K562 (cell line): Measurements from ENCODE around the gene ENO2. TPM values are rescaled to one million over a fixed set of nuclear protein-coding genes. Genes with fewer than 3 reads are reported as not detected.

ENCODE experiments used
- CREM ChIP-seq: IDR thresholded peaks from 2 replicates; pipeline ENCODE4 v1.6.1; 2014; ENCODE audit warnings: antibody characterized with exemption, low read depth
- DACH1 ChIP-seq: fragments of 450-650 bp; IDR thresholded peaks from 2 replicates; pipeline ENCODE4 v1.6.1; 2018; ENCODE audit not compliant: partially characterized antibody
- HMGN3 ChIP-seq: IDR thresholded peaks from 2 replicates; pipeline ENCODE4 v1.6.1; 2011; ENCODE audit warnings: borderline replicate concordance, low read depth, mild to moderate bottlenecking, mixed read lengths, low read length; ENCODE audit not compliant: insufficient read length; ENCODE audit errors: extremely low read depth
- HNRNPL ChIP-seq: fragments of 200-400 bp; formaldehyde crosslinking; IDR thresholded peaks from 2 replicates; pipeline ENCODE4 v1.6.1; 2017; ENCODE audit warnings: low read depth, mild to moderate bottlenecking, low read length
- MED1 ChIP-seq: sonication (generic); formaldehyde crosslinking; IDR thresholded peaks from 2 replicates; pipeline ENCODE4 v1.8.1; 2023; ENCODE audit warnings: missing genetic modification reagents, borderline replicate concordance
- POLR2H ChIP-seq: IDR thresholded peaks from 2 replicates; pipeline ENCODE4 v1.6.1; 2016; ENCODE audit warnings: missing genetic modification characterization, low read depth, mild to moderate bottlenecking, control low read depth, missing compliant biosample characterization, moderate library complexity
- SMARCC2 ChIP-seq: fragments of 450-650 bp; IDR thresholded peaks from 2 replicates; pipeline ENCODE4 v1.6.1; 2017; ENCODE audit warnings: antibody characterized with exemption, moderate library complexity, mild to moderate bottlenecking, low read depth
- STAT5A ChIP-seq: IDR thresholded peaks from 2 replicates; pipeline ENCODE4 v1.6.1; 2012; ENCODE audit warnings: low read length, inconsistent platforms, borderline replicate concordance
- TAF1 ChIP-seq: IDR thresholded peaks from 2 replicates; pipeline ENCODE4 v1.6.1; 2011; ENCODE audit warnings: mild to moderate bottlenecking, low read length, moderate library complexity; ENCODE audit not compliant: insufficient read depth, control insufficient read depth, severe bottlenecking; ENCODE audit errors: extremely low read depth
- ZNF232 ChIP-seq: sonication (generic); formaldehyde crosslinking; IDR thresholded peaks from 2 replicates; pipeline ENCODE4 v1.8.0; 2022; ENCODE audit warnings: mild to moderate bottlenecking, missing genetic modification reagents
- ZNF77 ChIP-seq: fragments of 250-450 bp; sonication (Bioruptor Pico); IDR thresholded peaks from 2 replicates; pipeline ENCODE4 v1.5.0; 2020
- polyA plus RNA-seq, 8 experiments: library from polyadenylated mRNA; depleted of rRNA in 4 of 8; stranded (reverse) in 5 of 8; unstranded in 3 of 8; fragments of >200 nt; fragmentation: Nextera tagmentation in 2 of 8; fragmentation: Illumina TruSeq in 1 of 8; extraction: Ambion mirVana in 2 of 8; extraction: Trizol in 1 of 8; gene quantifications; 2 replicates each; pipeline versions ENCODE4 v1.2.1 to v1.2.3, GENCODE V29; 2011 to 2014; ENCODE audit warnings: inconsistent platforms in 1 of 8, missing spikeins in 1 of 8
- total RNA-seq, 7 experiments: library from RNA; depleted of rRNA in 6 of 7; stranded (reverse); fragments of >200 nt in 6 of 7; fragmentation: Illumina TruSeq in 2 of 7; extraction: Trizol in 2 of 7; gene quantifications; 2 replicates each; pipeline versions ENCODE4 v1.2.1 to v1.2.3, GENCODE V29; 2011 to 2021; ENCODE audit warnings: low replicate concordance in 1 of 7
- TF ChIP-seq, protein P1 (sequence below): fragments of 150-350 bp; conservative IDR thresholded peaks from 2 replicates; pipeline ENCODE4 v1.6.1; 2014; ENCODE audit warnings: low read length
- TF ChIP-seq, protein P2 (sequence below): fragments of 250-450 bp; sonication (Bioruptor Pico); IDR thresholded peaks from 2 replicates; pipeline ENCODE4 v1.4.0; 2020; ENCODE audit warnings: mild to moderate bottlenecking, moderate library complexity, borderline replicate concordance
- TF ChIP-seq, protein P3 (sequence below): fragments of 450-650 bp; IDR thresholded peaks from 2 replicates; pipeline ENCODE4 v1.6.1; 2016; ENCODE audit warnings: mild to moderate bottlenecking
- TF ChIP-seq, protein P4 (sequence below): fragments of 450-650 bp; formaldehyde crosslinking; conservative IDR thresholded peaks from 2 replicates; pipeline ENCODE4 v1.4.0; 2022; ENCODE audit warnings: mild to moderate bottlenecking, missing genetic modification characterization
- TF ChIP-seq, protein P5 (sequence below): fragments of 450-650 bp; formaldehyde crosslinking; IDR thresholded peaks from 2 replicates; pipeline ENCODE4 v1.4.0; 2022; ENCODE audit warnings: missing genetic modification characterization

ENO2 gene
- total and polyA plus RNA-seq, 9 of the 15 experiments (the other 6 are each of a cell fraction or from before 2014, with no cell fraction given): 10.9 to 43.3 (median 21.0) TPM

DNA sequence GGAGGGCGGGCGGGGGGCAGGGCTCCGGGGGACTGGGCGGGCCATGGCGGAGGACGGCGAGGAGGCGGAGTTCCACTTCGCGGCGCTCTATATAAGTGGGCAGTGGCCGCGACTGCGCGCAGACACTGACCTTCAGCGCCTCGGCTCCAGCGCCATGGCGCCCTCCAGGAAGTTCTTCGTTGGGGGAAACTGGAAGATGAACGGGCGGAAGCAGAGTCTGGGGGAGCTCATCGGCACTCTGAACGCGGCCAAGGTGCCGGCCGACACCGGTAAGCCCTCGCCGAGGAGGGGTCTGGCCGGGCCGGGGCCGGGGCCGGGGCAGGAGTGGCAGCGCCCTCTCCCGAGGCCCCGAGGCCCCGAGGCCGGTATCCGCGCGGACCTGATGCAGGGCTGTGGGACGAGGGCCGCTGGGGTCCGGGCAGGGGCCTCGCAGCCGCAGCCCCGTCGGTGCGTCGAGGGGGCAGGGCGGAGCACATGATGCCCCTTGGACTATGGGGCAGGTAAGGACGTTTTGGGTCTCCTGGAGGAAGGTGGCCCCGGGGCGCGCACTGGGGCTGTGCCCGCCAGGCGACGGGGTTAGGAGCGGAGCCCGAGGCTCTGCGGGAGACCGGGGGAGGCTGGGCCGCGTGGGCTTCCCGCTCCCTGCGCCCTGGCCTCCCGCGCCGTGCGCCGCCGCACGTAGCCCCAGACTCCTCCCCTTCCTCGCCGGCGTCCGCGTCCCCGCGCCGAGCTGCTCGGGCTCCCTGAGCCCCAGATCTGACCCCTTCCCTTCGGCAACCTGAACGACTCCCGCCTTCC lies 46.8 kb upstream of the ENO2 start, which contains the start of gene TPI1 (continued):
- 0 out of 2 replicates have a peak, but pooled peaks have one; percentile 81 for TF ChIP-seq MED1 (CRISPR knock-in tag)
- TF ChIP-seq HMGN3: peak; percentile 30
- TF ChIP-seq CREM: peak; percentile 42; the same call in 1 of the 2 replicates
- peak; percentile 89 for TF ChIP-seq TAF1
- TF ChIP-seq STAT5A: no peak
- TF ChIP-seq, protein P1, sequence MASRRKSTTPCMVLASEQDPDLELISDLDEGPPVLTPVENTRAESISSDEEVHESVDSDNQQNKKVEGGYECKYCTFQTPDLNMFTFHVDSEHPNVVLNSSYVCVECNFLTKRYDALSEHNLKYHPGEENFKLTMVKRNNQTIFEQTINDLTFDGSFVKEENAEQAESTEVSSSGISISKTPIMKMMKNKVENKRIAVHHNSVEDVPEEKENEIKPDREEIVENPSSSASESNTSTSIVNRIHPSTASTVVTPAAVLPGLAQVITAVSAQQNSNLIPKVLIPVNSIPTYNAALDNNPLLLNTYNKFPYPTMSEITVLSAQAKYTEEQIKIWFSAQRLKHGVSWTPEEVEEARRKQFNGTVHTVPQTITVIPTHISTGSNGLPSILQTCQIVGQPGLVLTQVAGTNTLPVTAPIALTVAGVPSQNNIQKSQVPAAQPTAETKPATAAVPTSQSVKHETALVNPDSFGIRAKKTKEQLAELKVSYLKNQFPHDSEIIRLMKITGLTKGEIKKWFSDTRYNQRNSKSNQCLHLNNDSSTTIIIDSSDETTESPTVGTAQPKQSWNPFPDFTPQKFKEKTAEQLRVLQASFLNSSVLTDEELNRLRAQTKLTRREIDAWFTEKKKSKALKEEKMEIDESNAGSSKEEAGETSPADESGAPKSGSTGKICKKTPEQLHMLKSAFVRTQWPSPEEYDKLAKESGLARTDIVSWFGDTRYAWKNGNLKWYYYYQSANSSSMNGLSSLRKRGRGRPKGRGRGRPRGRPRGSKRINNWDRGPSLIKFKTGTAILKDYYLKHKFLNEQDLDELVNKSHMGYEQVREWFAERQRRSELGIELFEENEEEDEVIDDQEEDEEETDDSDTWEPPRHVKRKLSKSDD: no peak
- TF ChIP-seq, protein P2, sequence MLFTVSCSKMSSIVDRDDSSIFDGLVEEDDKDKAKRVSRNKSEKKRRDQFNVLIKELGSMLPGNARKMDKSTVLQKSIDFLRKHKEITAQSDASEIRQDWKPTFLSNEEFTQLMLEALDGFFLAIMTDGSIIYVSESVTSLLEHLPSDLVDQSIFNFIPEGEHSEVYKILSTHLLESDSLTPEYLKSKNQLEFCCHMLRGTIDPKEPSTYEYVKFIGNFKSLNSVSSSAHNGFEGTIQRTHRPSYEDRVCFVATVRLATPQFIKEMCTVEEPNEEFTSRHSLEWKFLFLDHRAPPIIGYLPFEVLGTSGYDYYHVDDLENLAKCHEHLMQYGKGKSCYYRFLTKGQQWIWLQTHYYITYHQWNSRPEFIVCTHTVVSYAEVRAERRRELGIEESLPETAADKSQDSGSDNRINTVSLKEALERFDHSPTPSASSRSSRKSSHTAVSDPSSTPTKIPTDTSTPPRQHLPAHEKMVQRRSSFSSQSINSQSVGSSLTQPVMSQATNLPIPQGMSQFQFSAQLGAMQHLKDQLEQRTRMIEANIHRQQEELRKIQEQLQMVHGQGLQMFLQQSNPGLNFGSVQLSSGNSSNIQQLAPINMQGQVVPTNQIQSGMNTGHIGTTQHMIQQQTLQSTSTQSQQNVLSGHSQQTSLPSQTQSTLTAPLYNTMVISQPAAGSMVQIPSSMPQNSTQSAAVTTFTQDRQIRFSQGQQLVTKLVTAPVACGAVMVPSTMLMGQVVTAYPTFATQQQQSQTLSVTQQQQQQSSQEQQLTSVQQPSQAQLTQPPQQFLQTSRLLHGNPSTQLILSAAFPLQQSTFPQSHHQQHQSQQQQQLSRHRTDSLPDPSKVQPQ: no peak
- TF ChIP-seq, protein P3, sequence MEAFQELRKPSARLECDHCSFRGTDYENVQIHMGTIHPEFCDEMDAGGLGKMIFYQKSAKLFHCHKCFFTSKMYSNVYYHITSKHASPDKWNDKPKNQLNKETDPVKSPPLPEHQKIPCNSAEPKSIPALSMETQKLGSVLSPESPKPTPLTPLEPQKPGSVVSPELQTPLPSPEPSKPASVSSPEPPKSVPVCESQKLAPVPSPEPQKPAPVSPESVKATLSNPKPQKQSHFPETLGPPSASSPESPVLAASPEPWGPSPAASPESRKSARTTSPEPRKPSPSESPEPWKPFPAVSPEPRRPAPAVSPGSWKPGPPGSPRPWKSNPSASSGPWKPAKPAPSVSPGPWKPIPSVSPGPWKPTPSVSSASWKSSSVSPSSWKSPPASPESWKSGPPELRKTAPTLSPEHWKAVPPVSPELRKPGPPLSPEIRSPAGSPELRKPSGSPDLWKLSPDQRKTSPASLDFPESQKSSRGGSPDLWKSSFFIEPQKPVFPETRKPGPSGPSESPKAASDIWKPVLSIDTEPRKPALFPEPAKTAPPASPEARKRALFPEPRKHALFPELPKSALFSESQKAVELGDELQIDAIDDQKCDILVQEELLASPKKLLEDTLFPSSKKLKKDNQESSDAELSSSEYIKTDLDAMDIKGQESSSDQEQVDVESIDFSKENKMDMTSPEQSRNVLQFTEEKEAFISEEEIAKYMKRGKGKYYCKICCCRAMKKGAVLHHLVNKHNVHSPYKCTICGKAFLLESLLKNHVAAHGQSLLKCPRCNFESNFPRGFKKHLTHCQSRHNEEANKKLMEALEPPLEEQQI: no peak
- TF ChIP-seq DACH1: no peak
- TF ChIP-seq, protein P4, sequence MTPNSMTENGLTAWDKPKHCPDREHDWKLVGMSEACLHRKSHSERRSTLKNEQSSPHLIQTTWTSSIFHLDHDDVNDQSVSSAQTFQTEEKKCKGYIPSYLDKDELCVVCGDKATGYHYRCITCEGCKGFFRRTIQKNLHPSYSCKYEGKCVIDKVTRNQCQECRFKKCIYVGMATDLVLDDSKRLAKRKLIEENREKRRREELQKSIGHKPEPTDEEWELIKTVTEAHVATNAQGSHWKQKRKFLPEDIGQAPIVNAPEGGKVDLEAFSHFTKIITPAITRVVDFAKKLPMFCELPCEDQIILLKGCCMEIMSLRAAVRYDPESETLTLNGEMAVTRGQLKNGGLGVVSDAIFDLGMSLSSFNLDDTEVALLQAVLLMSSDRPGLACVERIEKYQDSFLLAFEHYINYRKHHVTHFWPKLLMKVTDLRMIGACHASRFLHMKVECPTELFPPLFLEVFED (CRISPR knock-in tag): no peak
- TF ChIP-seq ZNF232 (CRISPR knock-in tag): no peak
- peak; percentile 97 for TF ChIP-seq POLR2H (tag)
- TF ChIP-seq HNRNPL: 0 out of 2 replicates have a peak, but pooled peaks have one; percentile 18
- TF ChIP-seq, protein P5, sequence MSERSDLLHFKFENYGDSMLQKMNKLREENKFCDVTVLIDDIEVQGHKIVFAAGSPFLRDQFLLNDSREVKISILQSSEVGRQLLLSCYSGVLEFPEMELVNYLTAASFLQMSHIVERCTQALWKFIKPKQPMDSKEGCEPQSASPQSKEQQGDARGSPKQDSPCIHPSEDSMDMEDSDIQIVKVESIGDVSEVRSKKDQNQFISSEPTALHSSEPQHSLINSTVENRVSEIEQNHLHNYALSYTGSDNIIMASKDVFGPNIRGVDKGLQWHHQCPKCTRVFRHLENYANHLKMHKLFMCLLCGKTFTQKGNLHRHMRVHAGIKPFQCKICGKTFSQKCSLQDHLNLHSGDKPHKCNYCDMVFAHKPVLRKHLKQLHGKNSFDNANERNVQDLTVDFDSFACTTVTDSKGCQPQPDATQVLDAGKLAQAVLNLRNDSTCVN (CRISPR knock-in tag): no peak
- no peak for TF ChIP-seq ZNF77 (CRISPR knock-in tag)
- no peak for TF ChIP-seq SMARCC2
